GM03348 (cell line): ENCODE measurements around the gene TAS2R14.

Experiments
- DNase-seq: peaks from one replicate; pipeline ENCODE4 v3.0.0; 2012; ENCODE audit warnings: low spot score

TAS2R14 gene

GRCh38 chr12:10904686-10905085, 34.4 kb downstream of the TAS2R14 start:
- no peak for DNase-seq

GRCh38 chr12:10901427-10901826, 37.6 kb downstream of the TAS2R14 start:
- DNase-seq, result no peak

GRCh38 chr12:10900972-10901371, 38.1 kb downstream of the TAS2R14 start:
- no peak for DNase-seq

- no peak for DNase-seq
Measured at GRCh38 chr12:10900530-10900929, 38.5 kb downstream of the TAS2R14 start.

DNA sequence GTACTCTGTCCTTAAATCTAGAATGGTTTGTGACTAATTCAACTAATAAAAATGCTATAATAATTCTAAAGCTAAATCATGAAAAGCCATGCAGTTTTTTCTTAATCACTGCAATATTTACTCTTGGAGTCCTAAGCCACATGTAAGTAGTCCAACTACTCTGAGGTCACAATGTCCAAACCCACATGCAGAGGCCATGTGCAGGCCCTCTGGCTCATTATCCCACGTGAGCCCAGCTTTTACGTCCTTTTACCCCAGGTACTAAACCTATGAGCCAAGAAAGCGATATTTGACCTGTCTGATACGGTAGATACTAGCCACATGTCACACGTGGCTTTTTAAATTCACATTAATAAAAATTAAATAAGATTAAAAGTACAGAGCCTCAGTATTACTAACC, 42.2 kb downstream of the TAS2R14 start:
- DNase-seq, result no peak

DNA sequence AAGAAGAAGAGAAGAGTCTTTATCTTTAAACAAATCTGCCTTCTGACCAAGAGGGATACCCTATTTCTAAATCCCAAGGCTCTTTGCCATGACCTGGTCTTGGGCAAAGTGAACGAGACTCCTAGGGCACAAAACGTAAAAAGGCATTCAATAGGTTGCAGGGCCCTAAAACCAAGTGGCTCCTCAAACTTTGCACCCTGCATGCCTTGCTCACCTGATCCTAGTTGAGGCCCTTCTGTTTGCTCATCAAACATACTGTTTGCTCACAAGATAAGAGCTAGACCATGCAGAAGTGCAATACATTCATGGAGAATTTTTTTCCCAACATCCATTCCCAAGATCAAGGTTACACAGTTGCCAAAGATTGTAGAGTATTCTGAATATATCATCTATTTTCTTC, 47.1 kb downstream of the TAS2R14 start:
- no peak for DNase-seq

GRCh38 chr12:10889226-10889625, 49.8 kb downstream of the TAS2R14 start:
- no peak for DNase-seq
